Left lung (tissue), 10 donors: ENCODE results near the gene AK5. TPM values are rescaled to one million over a fixed set of nuclear protein-coding genes. Genes with fewer than 3 reads are reported as not detected.

ENCODE experiments used
- ATAC-seq: fragments of 200-7000 bp; cut with Tn5 transposase; one replicate; pipeline ENCODE4 v1.9.1; 2020; ENCODE audit warnings: moderate library complexity
- DNase-seq, 4 donors: peaks; one replicate each; pipeline ENCODE4 v3.0.0-alpha.2; 2013 to 2020
- H3K27ac ChIP-seq, 2 donors: fragments of 200-600 bp; sonication (generic) in 1 of 2; one replicate each; pipeline versions ENCODE4 v1.5.0 to v1.8.0; 2020 to 2021
- H3K27me3 ChIP-seq, 2 donors: fragments of 200-600 bp; sonication (generic) in 1 of 2; one replicate each; pipeline versions ENCODE4 v1.5.0 to v1.8.0; 2020 to 2021
- H3K36me3 ChIP-seq, 2 donors: fragments of 200-600 bp; sonication (generic) in 1 of 2; one replicate each; pipeline versions ENCODE4 v1.5.0 to v1.8.0; 2020 to 2021
- H3K4me1 ChIP-seq, 2 donors: fragments of 200-600 bp; one replicate each; pipeline ENCODE4 v1.8.0; 2021
- H3K4me3 ChIP-seq, 2 donors: fragments of 200-600 bp; sonication (generic) in 1 of 2; one replicate each; pipeline versions ENCODE4 v1.5.0 to v1.8.0; 2020 to 2021; ENCODE audit warnings: mild to moderate bottlenecking in 1 of 2
- H3K9me3 ChIP-seq, 2 donors: fragments of 200-600 bp; sonication (generic) in 1 of 2; one replicate each; pipeline versions ENCODE4 v1.5.0 to v1.8.0; 2020 to 2021
- CTCF ChIP-seq, 2 donors: fragments of 200-600 bp; sonication (generic) in 1 of 2; IDR thresholded peaks; one replicate each; pipeline versions ENCODE4 v1.5.0 to v1.8.0; 2021; ENCODE audit warnings: antibody characterized with exemption in 2 of 2
- intact Hi-C, 2 donors: fragments of 100-400 bp; cut with DNase I; formaldehyde crosslinking; loops; one replicate each; pipeline versions ENCODE4 v1.11.2 to v1.14.2; 2022
- polyA plus RNA-seq, 6 donors: library from polyadenylated mRNA; unstranded; fragments of 120-200 nt; gene quantifications; one replicate each; pipeline ENCODE4 v1.2.1, GENCODE V29; 2013; ENCODE audit not compliant: insufficient read length in 6 of 6
- total RNA-seq, 2 donors: library from RNA; stranded (reverse); fragmentation: NEBNext Ultra II Directional; extraction: Animal tissue kit (Norgen Biotek cat#: 25700); gene quantifications; one replicate each; pipeline ENCODE4 v1.2.1, GENCODE V29; 2021
- donor health status: DM: no; HTN: yes; CAD: no.
- donor health status: DM: no; HTN: no; CAD: no.

AK5 gene
- total and polyA plus RNA-seq, 8 donors = 0.29 to 1.4 (median 0.80) TPM

- H3K4me3 ChIP-seq = no peak overlapping the region
Observed at GRCh38 chr1:77589231-77589630, 307.4 kb downstream of the AK5 start.

GRCh38 chr1:77590651-77591050 lies 308.8 kb downstream of the AK5 start:
- ATAC-seq (no peak), DNase-seq (no peak)
- H3K36me3 ChIP-seq = peaks cover 0 to 12% of the 10 kb centered on the region in 2 donors
- no peaks in the 10 kb centered on the region for H3K27me3 ChIP-seq
- peaks cover 0 to 11% of the 10 kb centered on the region in 2 donors for H3K4me1 ChIP-seq
- H3K9me3 ChIP-seq = no peaks in the 10 kb centered on the region
- intact Hi-C loops = no loop called here
- H3K27ac ChIP-seq = no peak overlapping the region
- H3K4me3 ChIP-seq = no peak overlapping the region
- TF ChIP-seq CTCF (IDR thresholded peaks at IDR 0.05) = no peak

More at GRCh38 chr1:77589231-77589630, 307.4 kb downstream of the AK5 start:
- ATAC-seq (no peak), DNase-seq (no peak)
- TF ChIP-seq CTCF (IDR thresholded peaks at IDR 0.05) = no peak
- Histone ChIP-seq H3K9me3 (no peaks in the 10 kb centered on the region), H3K27ac (no peak overlapping the region), H3K4me1 (peaks cover 0 to 11% of the 10 kb centered on the region in 2 donors), H3K36me3 (peaks cover 0 to 12% of the 10 kb centered on the region in 2 donors), H3K27me3 (no peaks in the 10 kb centered on the region)
- intact Hi-C loops = no loop called here

- ATAC-seq (no peak), DNase-seq (no peak)
- intact Hi-C loops = no loop called here
- no peak overlapping the region for H3K27ac ChIP-seq
- no peak overlapping the region for H3K4me3 ChIP-seq
- peaks cover 0 to 11% of the 10 kb centered on the region in 2 donors for H3K4me1 ChIP-seq
- no peaks in the 10 kb centered on the region for H3K27me3 ChIP-seq
- no peaks in the 10 kb centered on the region for H3K9me3 ChIP-seq
- TF ChIP-seq CTCF (IDR thresholded peaks at IDR 0.05) = no peak
- H3K36me3 ChIP-seq = peaks cover 0 to 5% of the 10 kb centered on the region in 2 donors
Observed at GRCh38 chr1:77592906-77593305, 311.1 kb downstream of the AK5 start.

GRCh38 chr1:77594366-77595112 lies 312.7 kb downstream of the AK5 start:
- intact Hi-C loops = no loop called here
- H3K27me3 ChIP-seq = no peaks in the 10 kb centered on the region
- no peak for TF ChIP-seq CTCF (IDR thresholded peaks at IDR 0.05)
- H3K27ac ChIP-seq = no peak overlapping the region
- no peak for ATAC-seq
- H3K36me3 ChIP-seq = peaks cover 0 to 4% of the 10 kb centered on the region in 2 donors
- no peak for DNase-seq
- H3K4me1 ChIP-seq = peaks cover 0 to 11% of the 10 kb centered on the region in 2 donors
- H3K9me3 ChIP-seq = no peaks in the 10 kb centered on the region
- H3K4me3 ChIP-seq = no peak overlapping the region

GRCh38 chr1:77597310-77597709 lies 315.5 kb downstream of the AK5 start:
- intact Hi-C loops = no loop called here
- no peak for ATAC-seq
- peaks cover 0 to 4% of the 10 kb centered on the region in 2 donors for H3K36me3 ChIP-seq

More at GRCh38 chr1:77597310-77597709, 315.5 kb downstream of the AK5 start:
- Histone ChIP-seq H3K9me3 (no peaks in the 10 kb centered on the region), H3K27ac (no peak overlapping the region), H3K4me3 (no peak overlapping the region), H3K27me3 (no peaks in the 10 kb centered on the region), H3K4me1 (no peaks in the 10 kb centered on the region)
- DNase-seq = no peak
- no peak for TF ChIP-seq CTCF (IDR thresholded peaks at IDR 0.05)
